Measurements from ENCODE around the gene OSBPL6. TPM values are rescaled to one million over a fixed set of nuclear protein-coding genes. Genes with fewer than 3 reads are reported as not detected.
A peak's percentile ranks its signal among the peaks of the same experiment; 100 is the strongest.

The OSBPL6 gene
- total RNA-seq, 1 experiment from 2014 or later = 2.1 TPM

DNA sequence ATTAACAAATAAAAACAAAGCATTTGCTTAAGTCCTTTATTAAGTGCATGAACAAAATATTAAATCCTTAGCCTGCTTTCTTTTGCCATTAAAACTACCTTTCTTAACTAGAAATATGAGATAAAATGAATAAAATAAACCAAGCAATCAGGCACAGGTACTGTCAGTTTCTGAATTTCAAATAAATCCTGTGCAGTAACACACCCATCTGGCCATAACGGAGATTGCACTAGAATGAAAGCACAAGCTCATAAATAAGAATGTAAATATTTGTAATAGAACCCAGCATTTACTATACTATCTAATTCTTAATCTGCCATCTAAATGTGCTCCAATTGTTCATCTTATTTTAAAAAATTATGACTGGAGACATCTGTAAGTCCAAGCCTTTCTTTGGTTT is 224.8 kb downstream of the OSBPL6 start:
- CTCF ChIA-PET = interaction anchor here (0.7 to 1.0 kb wide), 2 partner anchors 28 to 287 kb away, joined by 3 to 4 read pairs; no protein-coding TSS in a partner anchor
- Histone ChIP-seq H3K4me3 (ENCODE audit: low read depth in 2 of 2, low read length in 2 of 2) (no peak overlapping the region), H3K4me1 (ENCODE audit: control insufficient read depth, insufficient read depth, low read length) (peaks cover 4% of the 10 kb centered on the region; the same call in 1 of the 2 replicates), H3K27me3 (ENCODE audit: control insufficient read depth, insufficient read depth, low read length) (no peaks in the 10 kb centered on the region), H3K36me3 (ENCODE audit: control insufficient read depth, insufficient read depth, low read length) (no peaks in the 10 kb centered on the region), H3K27ac (ENCODE audit: low read length) (no peak overlapping the region), H3K9me3 (ENCODE audit: control insufficient read depth, insufficient read depth, low read depth, low read length) (no peaks in the 10 kb centered on the region)
- intact Hi-C loops (cut with micrococcal nuclease; ENCODE audit: unreplicated experiment) = loop anchor here (10.0 kb wide), 1 partner anchor 434 kb away; no protein-coding TSS in a partner anchor
- POLR2A ChIA-PET = interaction anchor here (0.6 kb wide), 1 partner anchor 160 kb away, joined by 9 read pairs; no protein-coding TSS in a partner anchor
- TF ChIP-seq TCF7L2 (IDR thresholded peaks at IDR 0.05; ENCODE audit: low read depth, low read length) (no peak), POLR2AphosphoS5 (IDR thresholded peaks at IDR 0.05; ENCODE audit: low read depth, low read length) (no peak), SIN3A (IDR thresholded peaks at IDR 0.05; ENCODE audit: borderline replicate concordance, insufficient read depth, low read depth, low read length) (no peak)
- TF ChIP-seq, protein P1, sequence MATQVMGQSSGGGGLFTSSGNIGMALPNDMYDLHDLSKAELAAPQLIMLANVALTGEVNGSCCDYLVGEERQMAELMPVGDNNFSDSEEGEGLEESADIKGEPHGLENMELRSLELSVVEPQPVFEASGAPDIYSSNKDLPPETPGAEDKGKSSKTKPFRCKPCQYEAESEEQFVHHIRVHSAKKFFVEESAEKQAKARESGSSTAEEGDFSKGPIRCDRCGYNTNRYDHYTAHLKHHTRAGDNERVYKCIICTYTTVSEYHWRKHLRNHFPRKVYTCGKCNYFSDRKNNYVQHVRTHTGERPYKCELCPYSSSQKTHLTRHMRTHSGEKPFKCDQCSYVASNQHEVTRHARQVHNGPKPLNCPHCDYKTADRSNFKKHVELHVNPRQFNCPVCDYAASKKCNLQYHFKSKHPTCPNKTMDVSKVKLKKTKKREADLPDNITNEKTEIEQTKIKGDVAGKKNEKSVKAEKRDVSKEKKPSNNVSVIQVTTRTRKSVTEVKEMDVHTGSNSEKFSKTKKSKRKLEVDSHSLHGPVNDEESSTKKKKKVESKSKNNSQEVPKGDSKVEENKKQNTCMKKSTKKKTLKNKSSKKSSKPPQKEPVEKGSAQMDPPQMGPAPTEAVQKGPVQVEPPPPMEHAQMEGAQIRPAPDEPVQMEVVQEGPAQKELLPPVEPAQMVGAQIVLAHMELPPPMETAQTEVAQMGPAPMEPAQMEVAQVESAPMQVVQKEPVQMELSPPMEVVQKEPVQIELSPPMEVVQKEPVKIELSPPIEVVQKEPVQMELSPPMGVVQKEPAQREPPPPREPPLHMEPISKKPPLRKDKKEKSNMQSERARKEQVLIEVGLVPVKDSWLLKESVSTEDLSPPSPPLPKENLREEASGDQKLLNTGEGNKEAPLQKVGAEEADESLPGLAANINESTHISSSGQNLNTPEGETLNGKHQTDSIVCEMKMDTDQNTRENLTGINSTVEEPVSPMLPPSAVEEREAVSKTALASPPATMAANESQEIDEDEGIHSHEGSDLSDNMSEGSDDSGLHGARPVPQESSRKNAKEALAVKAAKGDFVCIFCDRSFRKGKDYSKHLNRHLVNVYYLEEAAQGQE (IDR thresholded peaks at IDR 0.05; ENCODE audit: insufficient read depth in 1 of 2, low read depth in 2 of 2, low read length in 1 of 2) = no peak
- TF ChIP-seq, protein P2, sequence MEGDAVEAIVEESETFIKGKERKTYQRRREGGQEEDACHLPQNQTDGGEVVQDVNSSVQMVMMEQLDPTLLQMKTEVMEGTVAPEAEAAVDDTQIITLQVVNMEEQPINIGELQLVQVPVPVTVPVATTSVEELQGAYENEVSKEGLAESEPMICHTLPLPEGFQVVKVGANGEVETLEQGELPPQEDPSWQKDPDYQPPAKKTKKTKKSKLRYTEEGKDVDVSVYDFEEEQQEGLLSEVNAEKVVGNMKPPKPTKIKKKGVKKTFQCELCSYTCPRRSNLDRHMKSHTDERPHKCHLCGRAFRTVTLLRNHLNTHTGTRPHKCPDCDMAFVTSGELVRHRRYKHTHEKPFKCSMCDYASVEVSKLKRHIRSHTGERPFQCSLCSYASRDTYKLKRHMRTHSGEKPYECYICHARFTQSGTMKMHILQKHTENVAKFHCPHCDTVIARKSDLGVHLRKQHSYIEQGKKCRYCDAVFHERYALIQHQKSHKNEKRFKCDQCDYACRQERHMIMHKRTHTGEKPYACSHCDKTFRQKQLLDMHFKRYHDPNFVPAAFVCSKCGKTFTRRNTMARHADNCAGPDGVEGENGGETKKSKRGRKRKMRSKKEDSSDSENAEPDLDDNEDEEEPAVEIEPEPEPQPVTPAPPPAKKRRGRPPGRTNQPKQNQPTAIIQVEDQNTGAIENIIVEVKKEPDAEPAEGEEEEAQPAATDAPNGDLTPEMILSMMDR (IDR thresholded peaks at IDR 0.05) = peak; percentile 39; the same call in 1 of the 2 replicates
- no TSS peak for BruUV-seq (replicated peaks)
- DNase-seq (ENCODE audit: low read depth, low spot score) (no peak), ATAC-seq (no peak)
- in situ Hi-C loops (cut with HindIII; ENCODE audit: low pct_unique_long_range_greater_than_20kb, low sequenced_read_pairs) = no loop called here

DNA sequence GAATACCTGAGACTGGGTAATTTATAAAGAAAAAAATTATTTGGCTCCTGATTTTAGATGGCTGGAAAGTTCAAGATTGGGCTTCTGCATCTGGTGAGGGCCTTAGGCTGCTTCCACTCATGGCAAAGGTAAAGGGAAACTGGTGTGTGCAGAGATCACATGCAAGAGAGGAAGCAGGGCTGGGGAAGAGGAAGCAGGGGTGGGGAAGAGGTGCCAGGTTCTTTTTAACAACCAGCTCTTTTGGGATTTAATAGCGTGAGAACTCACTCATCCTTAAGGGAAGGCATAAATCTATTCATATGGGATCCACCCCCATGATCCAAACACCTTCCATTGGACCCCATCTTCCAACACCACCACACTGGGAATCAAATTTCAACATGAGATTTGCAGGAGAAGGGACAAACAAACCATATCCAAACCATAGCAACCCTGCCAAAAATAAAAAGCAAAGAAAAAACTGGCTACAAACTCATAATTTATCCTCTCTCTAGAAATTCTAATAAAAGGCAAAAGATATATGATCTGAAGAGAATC is 226.2 kb downstream of the OSBPL6 start:
- no peak for TF ChIP-seq SIN3A (IDR thresholded peaks at IDR 0.05; ENCODE audit: borderline replicate concordance, insufficient read depth, low read depth, low read length)
- TF ChIP-seq, protein P2 (IDR thresholded peaks at IDR 0.05) = no peak
- TF ChIP-seq, protein P1 (IDR thresholded peaks at IDR 0.05; ENCODE audit: insufficient read depth in 1 of 2, low read depth in 2 of 2, low read length in 1 of 2) = no peak
- no peak for TF ChIP-seq TCF7L2 (IDR thresholded peaks at IDR 0.05; ENCODE audit: low read depth, low read length)
- TF ChIP-seq POLR2AphosphoS5 (IDR thresholded peaks at IDR 0.05; ENCODE audit: low read depth, low read length) = no peak
- intact Hi-C loops (cut with micrococcal nuclease; ENCODE audit: unreplicated experiment) (no loop called here), in situ Hi-C loops (cut with HindIII; ENCODE audit: low pct_unique_long_range_greater_than_20kb, low sequenced_read_pairs) (loop anchor here (10.0 kb wide), 1 partner anchor 296 kb away; no protein-coding TSS in a partner anchor)
- Histone ChIP-seq H3K9me3 (ENCODE audit: control insufficient read depth, insufficient read depth, low read depth, low read length) (no peaks in the 10 kb centered on the region; the same call in 1 of the 2 replicates), H3K36me3 (ENCODE audit: control insufficient read depth, insufficient read depth, low read length) (no peaks in the 10 kb centered on the region), H3K4me1 (ENCODE audit: control insufficient read depth, insufficient read depth, low read length) (no peaks in the 10 kb centered on the region), H3K4me3 (ENCODE audit: low read depth in 2 of 2, low read length in 2 of 2) (no peak overlapping the region), H3K27ac (ENCODE audit: low read length) (no peak overlapping the region), H3K27me3 (ENCODE audit: control insufficient read depth, insufficient read depth, low read length) (no peaks in the 10 kb centered on the region)
- CTCF ChIA-PET = interaction anchor here (0.6 kb wide), 1 partner anchor 154 kb away, joined by 10 read pairs; no protein-coding TSS in a partner anchor
- DNase-seq (ENCODE audit: low read depth, low spot score) (no peak), ATAC-seq (no peak)
- BruUV-seq (replicated peaks) = no TSS peak
- POLR2A ChIA-PET = no interaction called here

Data from Panc1 (cell line).